Coronary artery (tissue), 2 donors: ENCODE results near the gene KCNA10.

ENCODE experiments used
- DNase-seq: peaks from one replicate; pipeline ENCODE4 v3.0.0-alpha.2; 2017; ENCODE audit warnings: low spot score
- H3K27ac ChIP-seq, 2 donors: fragments of 200-600 bp; sonication (generic); one replicate each; pipeline ENCODE4 v1.5.1; 2016 to 2019
- H3K4me3 ChIP-seq: fragments of 200-600 bp; sonication (generic); 2 replicates; pipeline ENCODE4 v1.5.1; 2016; ENCODE audit warnings: mild to moderate bottlenecking, moderate library complexity
- TF ChIP-seq, protein P1 (sequence below): fragments of 200-600 bp; sonication (generic); IDR thresholded peaks from one replicate; pipeline ENCODE4 v1.5.1; 2019; ENCODE audit warnings: antibody characterized with exemption

The KCNA10 gene

DNA sequence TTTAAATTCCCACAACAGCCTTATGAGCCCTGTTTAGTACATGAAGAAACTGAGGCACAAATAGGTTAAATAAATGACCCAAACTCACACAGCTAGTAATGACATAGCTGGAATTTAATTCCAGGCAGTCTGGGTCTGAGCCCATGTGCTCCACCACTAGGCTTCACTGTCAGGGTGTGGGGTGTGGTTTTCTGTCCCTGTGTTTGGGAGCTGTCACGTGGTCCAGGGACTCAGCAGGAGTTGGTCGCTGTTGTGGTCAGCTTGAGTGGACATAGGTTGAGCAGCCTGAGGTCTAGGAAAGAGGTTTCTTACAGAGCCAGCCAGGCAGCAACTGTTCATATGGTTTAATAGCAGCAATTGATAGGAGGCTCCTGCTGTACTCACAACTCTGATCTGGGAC is 28.0 kb upstream of the KCNA10 start:
- Histone ChIP-seq H3K27ac (no peak overlapping the region), H3K4me3 (no peak overlapping the region)
- DNase-seq = no peak
- TF ChIP-seq, protein P1, sequence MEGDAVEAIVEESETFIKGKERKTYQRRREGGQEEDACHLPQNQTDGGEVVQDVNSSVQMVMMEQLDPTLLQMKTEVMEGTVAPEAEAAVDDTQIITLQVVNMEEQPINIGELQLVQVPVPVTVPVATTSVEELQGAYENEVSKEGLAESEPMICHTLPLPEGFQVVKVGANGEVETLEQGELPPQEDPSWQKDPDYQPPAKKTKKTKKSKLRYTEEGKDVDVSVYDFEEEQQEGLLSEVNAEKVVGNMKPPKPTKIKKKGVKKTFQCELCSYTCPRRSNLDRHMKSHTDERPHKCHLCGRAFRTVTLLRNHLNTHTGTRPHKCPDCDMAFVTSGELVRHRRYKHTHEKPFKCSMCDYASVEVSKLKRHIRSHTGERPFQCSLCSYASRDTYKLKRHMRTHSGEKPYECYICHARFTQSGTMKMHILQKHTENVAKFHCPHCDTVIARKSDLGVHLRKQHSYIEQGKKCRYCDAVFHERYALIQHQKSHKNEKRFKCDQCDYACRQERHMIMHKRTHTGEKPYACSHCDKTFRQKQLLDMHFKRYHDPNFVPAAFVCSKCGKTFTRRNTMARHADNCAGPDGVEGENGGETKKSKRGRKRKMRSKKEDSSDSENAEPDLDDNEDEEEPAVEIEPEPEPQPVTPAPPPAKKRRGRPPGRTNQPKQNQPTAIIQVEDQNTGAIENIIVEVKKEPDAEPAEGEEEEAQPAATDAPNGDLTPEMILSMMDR = no peak

DNA sequence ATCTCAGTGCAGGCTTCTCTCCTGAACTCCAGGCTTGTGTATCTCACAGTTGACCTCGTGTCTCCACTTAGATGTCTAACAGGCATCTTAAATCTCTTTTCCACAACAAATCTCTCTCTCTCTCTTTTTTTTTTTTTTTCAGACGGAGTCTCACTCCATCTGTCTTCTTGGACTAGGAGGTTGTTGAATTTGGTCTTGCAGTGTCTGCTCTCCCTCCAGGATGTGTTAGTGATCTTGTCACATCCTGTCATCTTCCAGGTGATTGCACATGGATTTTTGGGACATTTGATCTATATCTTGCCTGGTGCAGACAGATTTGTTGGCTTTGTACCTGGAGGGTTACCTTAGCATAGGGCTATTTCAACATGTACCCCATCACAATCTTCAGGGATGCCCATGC is 26.5 kb upstream of the KCNA10 start:
- DNase-seq = no peak
- TF ChIP-seq, protein P1 = no peak
- no peak overlapping the region for H3K27ac ChIP-seq
- no peak overlapping the region for H3K4me3 ChIP-seq

DNA sequence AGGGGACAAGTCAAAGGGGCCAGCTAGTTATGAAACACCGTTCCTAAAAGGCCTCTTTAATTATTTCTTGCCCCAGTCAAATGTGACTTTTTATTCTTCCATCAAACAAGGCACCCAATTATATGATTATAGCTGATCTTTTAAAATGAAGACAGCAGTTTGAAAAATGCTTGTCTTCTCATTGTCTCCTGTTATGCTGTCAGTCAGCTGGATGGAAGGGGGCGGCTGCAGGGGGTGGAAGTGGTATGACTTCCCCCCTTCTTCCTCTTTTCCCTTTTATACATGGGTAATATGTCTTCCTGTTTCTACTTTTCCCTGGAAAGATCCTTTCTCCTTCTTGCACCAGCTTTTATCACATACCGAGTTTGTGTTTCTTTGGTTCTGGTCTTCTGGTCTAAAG is 25.8 kb upstream of the KCNA10 start:
- TF ChIP-seq, protein P1 = no peak

DNA sequence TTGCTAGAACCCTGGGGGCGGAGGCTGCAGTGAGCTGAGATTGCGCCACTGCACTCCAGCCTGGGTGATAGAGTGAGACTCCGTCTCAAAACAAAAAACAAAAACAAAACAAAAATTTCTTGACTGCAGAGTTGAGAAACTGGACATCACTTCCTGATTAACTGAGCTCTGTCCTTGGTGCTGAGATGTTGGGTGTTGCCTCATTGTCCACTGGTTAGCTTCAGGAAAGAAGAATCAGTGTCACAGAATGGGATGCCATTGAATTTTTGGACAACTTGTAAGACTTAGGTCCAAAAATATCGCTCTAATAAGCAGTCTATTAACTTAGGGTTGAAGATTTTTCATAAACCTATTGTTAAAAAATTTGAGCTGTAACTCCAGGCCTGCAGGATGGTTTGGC is 23.8 kb upstream of the KCNA10 start:
- Histone ChIP-seq H3K27ac (no peak overlapping the region), H3K4me3 (no peak overlapping the region)
- no peak for DNase-seq
- TF ChIP-seq, protein P1 = no peak

More for the DNA sequence above, 25.8 kb upstream of the KCNA10 start:
- no peak for DNase-seq
- H3K4me3 ChIP-seq = no peak overlapping the region
- H3K27ac ChIP-seq = no peak overlapping the region

DNA sequence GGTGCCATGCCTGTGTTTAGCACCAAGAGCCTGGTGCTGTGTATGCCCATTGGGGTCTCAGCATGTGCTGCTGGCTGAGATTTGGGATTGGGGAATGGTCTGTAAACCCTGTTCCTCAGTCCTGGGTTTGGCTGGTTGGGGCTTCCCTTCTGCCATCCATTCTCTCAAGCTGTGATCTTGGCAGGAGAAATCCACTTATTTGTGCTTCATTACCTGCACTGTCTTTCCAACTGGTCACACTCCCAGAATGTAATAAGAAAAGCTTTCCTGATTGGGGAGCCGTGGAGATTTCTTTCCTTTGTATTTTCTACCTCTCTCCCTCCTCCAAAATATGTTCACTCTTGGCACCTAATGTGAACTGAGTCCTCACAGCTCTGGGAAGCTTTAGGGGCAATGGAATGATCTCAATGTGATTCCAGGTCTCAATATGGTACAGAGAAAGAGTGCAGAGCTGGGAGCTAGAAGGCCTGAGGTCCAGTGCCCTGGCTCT is 23.0 kb upstream of the KCNA10 start:
- H3K27ac ChIP-seq = no peak overlapping the region
- H3K4me3 ChIP-seq = no peak overlapping the region
- no peak for DNase-seq
- TF ChIP-seq, protein P1 = no peak

DNA sequence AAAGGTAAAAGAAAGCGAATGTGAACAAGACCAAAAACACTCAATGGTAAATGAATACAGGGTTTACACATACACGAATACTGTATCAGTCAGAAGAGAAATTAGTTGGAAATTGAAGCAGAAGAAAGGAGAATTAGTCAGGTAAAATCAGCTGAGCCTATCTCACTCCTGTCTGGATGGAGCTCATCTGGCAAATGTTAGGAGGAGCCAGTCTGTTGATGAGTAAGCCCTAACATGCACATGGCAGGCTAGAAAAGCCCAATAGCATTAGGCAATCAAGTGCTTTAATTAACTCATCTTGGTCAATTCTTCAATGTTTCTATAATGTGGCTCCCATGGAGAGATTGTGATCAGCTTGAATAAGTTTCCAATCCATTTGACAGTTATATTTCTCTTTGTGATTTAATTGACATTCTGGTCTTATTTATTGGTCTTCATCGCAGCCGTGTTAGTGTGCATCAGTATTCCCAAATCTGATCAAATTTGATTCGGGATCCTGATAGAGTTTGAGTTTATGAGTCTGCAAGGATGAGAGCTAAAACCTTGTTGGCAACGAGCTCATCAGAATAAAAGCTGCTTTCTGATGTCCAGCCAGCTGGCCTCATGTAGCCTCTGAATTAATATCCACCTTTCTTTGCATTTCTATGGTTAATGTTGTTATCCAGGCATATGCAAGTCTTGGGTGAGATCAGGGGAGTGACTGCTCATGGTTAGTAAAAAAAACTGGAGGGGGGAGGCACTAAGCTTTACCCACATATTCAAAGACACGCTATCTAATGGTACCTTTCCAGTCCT is 22.1 kb upstream of the KCNA10 start:
- TF ChIP-seq, protein P1 = no peak
- Histone ChIP-seq H3K4me3 (no peak overlapping the region), H3K27ac (no peak overlapping the region)
- no peak for DNase-seq

DNA sequence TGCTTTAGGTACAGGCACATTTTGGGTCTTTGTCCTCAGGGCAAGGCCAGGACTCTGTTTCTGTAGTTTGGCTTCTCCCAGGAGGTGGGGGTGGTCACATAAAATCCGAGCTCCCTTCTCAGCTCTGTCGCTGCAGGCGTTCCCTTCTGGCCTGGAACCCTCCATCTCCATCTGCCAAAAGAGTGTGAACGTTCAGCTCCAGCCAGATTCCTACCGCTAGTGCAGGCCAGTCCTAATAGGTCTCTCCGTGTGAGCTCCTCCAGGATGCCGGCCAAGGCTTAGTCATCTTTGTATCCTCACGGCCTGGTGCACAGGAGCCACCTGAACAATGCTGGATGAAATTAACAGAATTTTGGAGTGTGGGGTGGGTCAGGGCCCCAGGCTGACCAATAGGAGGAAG is 19.9 kb upstream of the KCNA10 start:
- H3K4me3 ChIP-seq = no peak overlapping the region
- no peak for DNase-seq
- no peak overlapping the region for H3K27ac ChIP-seq
- TF ChIP-seq, protein P1 = no peak
